SK-N-MC (cell line): ENCODE data around the gene FIBIN.
A peak's percentile ranks its signal among the peaks of the same experiment; 100 is the strongest.
"Not testable (repeated sequence)": the region's sequence is repeated elsewhere in the genome, so short reads cannot be mapped to it uniquely, and the experiment has no call there.

ENCODE experiments used
- DNase-seq: peaks from one replicate; pipeline ENCODE4 v3.0.0-alpha.2; 2011; ENCODE audit warnings: low read depth, low spot score
- H3K27ac ChIP-seq: fragments of 200-600 bp; sonication (generic); 2 replicates; pipeline ENCODE4 v1.5.1; 2016; ENCODE audit warnings: mixed run types
- H3K36me3 ChIP-seq: fragments of 200-600 bp; sonication (generic); 2 replicates; pipeline ENCODE4 v1.6.1; 2017; ENCODE audit warnings: antibody characterized with exemption, low read length, mixed read lengths; ENCODE audit not compliant: insufficient read depth
- H3K4me3 ChIP-seq: fragments of 200-600 bp; sonication (generic); 2 replicates; pipeline ENCODE4 v1.5.1; 2016
- H3K9ac ChIP-seq: fragments of 200-600 bp; sonication (generic); 2 replicates; pipeline ENCODE4 v1.8.0; 2017; ENCODE audit warnings: mixed run types, mixed read lengths; ENCODE audit not compliant: insufficient read length
- H3K9me3 ChIP-seq: fragments of 200-600 bp; sonication (generic); 2 replicates; pipeline ENCODE4 v1.6.1; 2017; ENCODE audit warnings: low read depth, mild to moderate bottlenecking, antibody characterized with exemption, low read length, moderate library complexity, mixed read lengths
- EZH2 ChIP-seq: fragments of 200-600 bp; sonication (generic); IDR thresholded peaks from one replicate; pipeline ENCODE4 v1.6.1; 2017; ENCODE audit warnings: antibody characterized with exemption
- FOXP2 ChIP-seq: optimal IDR thresholded peaks from 2 replicates; pipeline ENCODE3; 2011; ENCODE audit warnings: mild to moderate bottlenecking, moderate library complexity; ENCODE audit not compliant: insufficient read depth; ENCODE audit errors: extremely low read length, control extremely low read depth
- POLR2AphosphoS5 ChIP-seq: IDR thresholded peaks from 2 replicates; pipeline ENCODE4 v1.6.1; 2012; ENCODE audit warnings: mild to moderate bottlenecking, low read depth, low read length, borderline replicate concordance

The FIBIN gene

DNA sequence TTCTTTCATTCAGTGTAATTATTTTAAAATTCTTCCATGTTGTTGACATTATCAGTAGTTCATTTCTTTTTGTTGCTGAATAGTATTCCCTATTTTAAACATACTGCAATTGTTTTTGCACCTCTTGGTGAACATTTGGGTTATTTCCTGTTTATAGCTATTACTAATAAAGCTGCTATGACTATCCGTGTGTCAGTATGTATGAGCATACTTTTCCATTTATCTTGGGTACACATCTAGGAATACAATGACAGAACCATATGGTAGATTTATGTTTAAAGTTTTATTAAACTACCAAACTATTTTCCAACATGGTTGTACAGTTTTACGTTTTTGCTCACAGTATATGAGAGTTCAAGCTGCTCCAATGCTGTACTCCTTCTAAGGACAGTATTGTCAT, 22.0 kb upstream of the FIBIN start:
- Histone ChIP-seq H3K9ac (no peak overlapping the region), H3K4me3 (no peak overlapping the region), H3K9me3 (no peaks in the 10 kb centered on the region), H3K27ac (no peak overlapping the region), H3K36me3 (no peaks in the 10 kb centered on the region)
- no peak for TF ChIP-seq EZH2
- TF ChIP-seq POLR2AphosphoS5 = no peak
- TF ChIP-seq FOXP2 = no peak
- no peak for DNase-seq

DNA sequence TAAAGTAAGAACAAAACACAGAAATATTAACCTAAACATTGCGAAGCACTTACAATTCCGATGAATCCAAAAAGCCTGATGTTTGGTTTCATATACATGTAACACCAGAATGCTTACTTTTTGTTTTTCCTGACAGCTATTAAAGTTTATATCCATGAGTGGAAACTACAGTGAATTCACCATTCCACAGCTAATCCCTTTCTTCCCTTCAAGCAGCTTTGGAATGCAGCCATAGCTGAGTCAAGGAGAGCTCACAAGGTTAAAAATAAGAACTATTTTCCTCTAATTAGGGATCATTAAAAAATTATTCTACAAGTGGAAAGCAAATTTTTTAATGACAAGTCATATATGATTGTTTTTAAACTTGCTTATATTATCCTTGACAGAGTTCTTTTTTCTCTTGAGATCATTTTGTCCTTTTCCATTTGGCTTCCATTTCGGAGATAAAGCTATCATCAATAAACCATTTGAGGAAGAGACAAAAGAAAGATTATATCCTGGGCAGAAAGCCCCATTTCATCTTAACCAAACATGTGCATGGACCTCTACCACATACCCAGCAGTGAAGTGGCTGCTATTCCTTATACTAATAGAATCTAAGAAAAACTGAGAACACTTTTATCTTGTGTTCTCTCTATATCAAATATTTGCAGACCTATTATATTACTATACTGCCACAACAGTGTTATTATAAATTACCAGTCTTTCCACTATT, 19.7 kb upstream of the FIBIN start:
- Histone ChIP-seq H3K4me3 (no peak overlapping the region), H3K9ac (no peak overlapping the region), H3K27ac (no peak overlapping the region; the same call in 1 of the 2 replicates), H3K36me3 (no peaks in the 10 kb centered on the region), H3K9me3 (no peaks in the 10 kb centered on the region)
- no peak for TF ChIP-seq POLR2AphosphoS5
- TF ChIP-seq EZH2 = no peak
- DNase-seq = no peak

DNA sequence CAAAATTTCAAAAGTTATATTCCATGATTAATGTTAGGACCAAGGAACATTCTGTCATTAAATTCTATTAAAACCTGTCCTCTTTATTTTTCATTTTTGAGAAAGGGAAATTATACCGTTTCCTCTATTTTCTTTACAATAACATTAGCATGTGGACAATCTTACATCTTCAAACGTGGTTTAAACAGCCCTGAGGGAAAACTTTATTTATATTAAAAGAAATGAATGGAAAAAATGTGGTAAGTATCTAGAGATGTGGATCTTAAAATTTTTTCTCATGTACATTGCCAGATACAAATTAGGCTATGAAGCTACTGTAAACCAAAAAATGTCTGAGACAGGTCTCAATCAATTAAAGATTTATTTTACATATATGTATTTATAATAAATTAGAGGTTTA, 18.9 kb upstream of the FIBIN start:
- DNase-seq = no peak
- no peaks in the 10 kb centered on the region for H3K36me3 ChIP-seq
- peak overlapping the region; percentile 13; the same call in 1 of the 2 replicates for H3K27ac ChIP-seq

DNA sequence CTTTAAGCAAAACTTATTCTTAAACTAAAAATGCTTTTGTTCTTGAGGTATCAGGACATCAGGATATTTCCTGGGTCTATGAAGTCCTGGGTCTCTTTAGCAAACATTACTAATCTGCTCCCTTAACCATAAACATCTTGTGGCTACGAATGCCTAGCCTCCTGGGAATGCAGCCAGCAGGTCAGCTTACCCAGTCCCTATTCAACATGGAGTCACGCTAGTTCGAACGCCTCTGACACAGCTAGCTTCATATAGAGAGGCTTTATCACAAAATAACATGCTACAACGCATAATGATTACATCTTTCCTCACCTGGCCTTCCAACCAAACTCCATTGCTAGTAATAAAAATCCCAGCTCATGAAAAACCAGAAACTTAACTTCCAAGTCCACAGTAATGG, 17.5 kb upstream of the FIBIN start:
- H3K4me3 ChIP-seq = no peak overlapping the region
- H3K9ac ChIP-seq = no peak overlapping the region
- no peak overlapping the region for H3K27ac ChIP-seq
- DNase-seq = no peak
- TF ChIP-seq EZH2 = no peak
- TF ChIP-seq POLR2AphosphoS5 = no peak
- no peak for TF ChIP-seq FOXP2
- no peaks in the 10 kb centered on the region for H3K36me3 ChIP-seq
- H3K9me3 ChIP-seq = no peaks in the 10 kb centered on the region

More for the DNA sequence above, 18.9 kb upstream of the FIBIN start:
- H3K9ac ChIP-seq = no peak overlapping the region
- no peaks in the 10 kb centered on the region for H3K9me3 ChIP-seq
- TF ChIP-seq EZH2 = no peak
- TF ChIP-seq POLR2AphosphoS5 = no peak
- TF ChIP-seq FOXP2 = no peak
- no peak overlapping the region; the same call in 1 of the 2 replicates for H3K4me3 ChIP-seq

DNA sequence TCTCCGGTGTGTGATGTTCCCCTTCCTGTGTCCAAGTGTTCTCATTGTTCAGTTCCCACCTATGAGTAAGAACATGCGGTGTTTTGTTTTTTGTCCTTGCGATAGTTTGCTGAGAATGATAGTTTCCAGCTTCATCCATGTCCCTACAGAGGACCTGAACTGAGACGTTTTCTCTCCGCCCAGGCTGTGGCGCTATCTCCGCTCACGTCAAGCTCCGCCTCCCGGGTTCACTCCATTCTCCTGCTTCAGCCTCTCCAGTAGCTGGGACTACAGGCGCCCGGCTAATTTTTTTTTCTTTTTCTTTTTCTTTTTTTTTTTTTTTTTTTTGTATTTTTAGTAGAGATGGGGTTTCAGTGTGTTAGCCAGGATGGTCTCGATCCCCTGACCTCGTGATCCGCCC, 16.7 kb upstream of the FIBIN start:
- not testable (repeated sequence) for H3K4me3 ChIP-seq, H3K36me3 ChIP-seq, H3K27ac ChIP-seq, H3K9me3 ChIP-seq, DNase-seq, H3K9ac ChIP-seq

DNA sequence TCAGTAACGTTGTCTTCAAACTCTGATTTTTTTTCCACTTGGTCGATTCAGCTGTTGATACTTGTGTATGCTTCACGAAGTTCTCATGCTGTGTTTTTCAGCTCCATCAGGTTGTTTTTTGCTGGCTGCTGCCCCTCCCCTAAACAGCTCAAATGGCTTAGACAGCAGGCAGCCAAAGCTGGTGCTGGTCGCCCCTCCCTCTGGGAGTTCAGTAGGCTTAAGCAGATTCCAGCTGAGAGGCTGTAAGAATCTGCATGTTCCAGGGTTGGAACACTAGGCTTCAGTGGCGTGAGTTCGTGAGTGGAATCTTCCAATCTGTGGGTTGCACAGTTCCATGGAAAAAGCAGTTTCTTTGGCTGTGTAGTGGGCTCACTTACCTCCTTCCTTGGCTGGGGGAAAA, 10.3 kb upstream of the FIBIN start:
- Histone ChIP-seq H3K9me3 (no peaks in the 10 kb centered on the region), H3K27ac (no peak overlapping the region), H3K36me3 (no peaks in the 10 kb centered on the region), H3K9ac (no peak overlapping the region), H3K4me3 (no peak overlapping the region)
- DNase-seq = no peak
- TF ChIP-seq EZH2 (no peak), FOXP2 (no peak), POLR2AphosphoS5 (no peak)

DNA sequence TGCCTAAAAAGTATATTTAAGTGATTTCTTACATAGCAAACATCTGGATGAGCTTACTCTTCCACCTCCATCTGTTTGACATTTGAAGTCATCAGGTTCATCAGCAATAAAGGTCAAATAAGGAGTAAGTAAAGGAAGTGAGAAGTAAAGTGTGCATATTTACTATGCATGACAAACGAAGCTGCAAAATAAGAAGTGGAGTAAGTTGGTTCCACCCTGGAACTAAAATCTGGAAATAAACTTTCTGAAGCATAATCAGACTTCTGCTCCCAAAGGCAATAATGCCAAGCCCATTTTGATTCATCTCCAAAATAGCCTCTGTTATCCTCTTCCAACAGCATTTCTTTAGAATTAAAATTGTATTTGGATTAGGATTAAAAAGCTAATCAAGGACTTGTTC, 8.4 kb upstream of the FIBIN start:
- Histone ChIP-seq H3K36me3 (no peaks in the 10 kb centered on the region), H3K9me3 (no peaks in the 10 kb centered on the region)

DNA sequence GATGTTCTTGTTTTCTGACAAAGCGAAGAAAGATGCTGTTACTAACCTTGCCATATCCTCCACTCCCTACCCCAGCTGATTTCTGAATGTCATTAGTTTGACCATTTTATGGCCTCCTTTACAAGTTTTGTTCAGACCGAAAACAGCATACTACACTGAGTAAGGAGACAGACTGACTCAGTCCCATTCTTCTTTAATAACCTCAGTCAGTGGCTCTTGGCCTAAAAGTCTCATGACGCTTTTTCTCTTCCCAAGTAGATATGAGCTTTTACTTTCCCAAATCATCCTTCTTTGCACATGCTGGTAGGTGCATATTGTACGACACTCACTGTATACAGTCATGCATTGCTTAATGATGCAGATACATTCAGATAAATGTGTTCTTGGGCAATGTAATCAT, 8.0 kb upstream of the FIBIN start:
- no peak overlapping the region for H3K27ac ChIP-seq
- TF ChIP-seq FOXP2 (no peak), EZH2 (no peak), POLR2AphosphoS5 (no peak)
- DNase-seq = no peak

More for the DNA sequence above, 8.4 kb upstream of the FIBIN start:
- no peak overlapping the region for H3K27ac ChIP-seq
- no peak for TF ChIP-seq FOXP2
- no peak for TF ChIP-seq POLR2AphosphoS5
- no peak for TF ChIP-seq EZH2
- no peak overlapping the region for H3K9ac ChIP-seq
- H3K4me3 ChIP-seq = no peak overlapping the region
- no peak for DNase-seq

DNA sequence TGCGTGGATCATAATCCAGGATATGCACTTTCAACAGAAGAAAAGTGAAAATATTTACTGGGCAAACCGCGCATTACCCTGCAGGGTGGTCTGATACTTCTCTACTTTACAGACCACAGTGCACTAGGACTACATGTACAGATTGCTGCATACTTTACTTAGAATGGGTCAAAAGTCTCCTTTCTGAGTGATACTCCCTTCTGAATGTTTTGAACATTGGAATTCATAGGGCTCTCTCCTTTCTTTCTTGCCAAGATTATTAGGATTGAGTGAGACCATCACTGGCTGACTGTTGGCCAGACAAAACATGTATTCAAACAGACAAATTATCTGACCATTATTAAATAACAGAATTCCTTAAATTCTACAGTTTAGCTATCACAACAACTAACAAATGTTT, 6.6 kb upstream of the FIBIN start:
- no peak for DNase-seq
- no peaks in the 10 kb centered on the region for H3K36me3 ChIP-seq
- H3K9me3 ChIP-seq = no peaks in the 10 kb centered on the region
- no peak overlapping the region for H3K4me3 ChIP-seq
- TF ChIP-seq POLR2AphosphoS5 = no peak
- TF ChIP-seq FOXP2 = no peak
- no peak overlapping the region for H3K9ac ChIP-seq
- no peak overlapping the region for H3K27ac ChIP-seq

More for the DNA sequence above, 8.0 kb upstream of the FIBIN start:
- Histone ChIP-seq H3K9ac (no peak overlapping the region), H3K36me3 (no peaks in the 10 kb centered on the region), H3K4me3 (no peak overlapping the region), H3K9me3 (no peaks in the 10 kb centered on the region)
